HepG2 (cell line): ENCODE results near the gene APH1B. TPM values are rescaled to one million over a fixed set of nuclear protein-coding genes. Genes with fewer than 3 reads are reported as not detected.

Experiments
- ATAC-seq: fragments of 200-7000 bp; cut with Tn5 transposase; 3 replicates; pipeline ENCODE4 v1.9.1; 2020; ENCODE audit warnings: mild to moderate bottlenecking, moderate library complexity
- BruUV-seq: library from RNA; stranded (reverse); fragments of 400-500 nt; replicated peaks from 2 replicates; lab custom pipeline; 2021; lab: Mats Ljungman, UMichigan
- CTCF ChIA-PET: fragments of 300-600 bp; formaldehyde crosslinking; extraction: SDS; loops from one replicate; lab custom pipeline; 2021; ENCODE audit warnings: low total read pairs, inconsistent platforms, low intra/inter-chr PET ratio; lab: Yijun Ruan, JAX
- POLR2A ChIA-PET: fragments of 350-600 bp; sonication (Branson Sonifier 250); formaldehyde crosslinking; loops from one replicate; lab custom pipeline; 2020; ENCODE audit warnings: antibody characterized with exemption, inconsistent platforms; lab: Yijun Ruan, JAX
- DNase-seq: peaks from one replicate; pipeline ENCODE4 v3.0.0-alpha.2; 2015; ENCODE audit warnings: low spot score
- FAIRE-seq: peaks from 3 replicates; lab custom pipeline; 2011; peaks lifted over from hg19 to GRCh38; lab: Jason Lieb, UNC
- H2AFZ ChIP-seq: one replicate; pipeline ENCODE4 v1.6.1; 2011; ENCODE audit warnings: low read length, inconsistent platforms
- H3K27ac ChIP-seq: fragments of 300-600 bp; 3 replicates; pipeline ENCODE4 v1.8.0; 2011; ENCODE audit warnings: mixed run types, mild to moderate bottlenecking, mixed read lengths, low read length, inconsistent platforms; ENCODE audit not compliant: insufficient read depth; ENCODE audit errors: extremely low read length
- H3K27me3 ChIP-seq, 2 experiments: fragments of 200-600 bp in 1 of 2; 2 replicates in 1 of 2; 3 replicates in 1 of 2; pipeline versions ENCODE4 v1.6.0 to v1.8.0; 2011; ENCODE audit warnings: low read length in 2 of 2, mild to moderate bottlenecking in 2 of 2, moderate library complexity in 2 of 2, inconsistent platforms in 1 of 2; ENCODE audit not compliant: insufficient read depth in 2 of 2, control insufficient read depth in 1 of 2
- H3K36me3 ChIP-seq, 2 experiments: fragments of 200-600 bp in 1 of 2; replicated peaks in 1 of 2; 2 replicates in 1 of 2; 3 replicates in 1 of 2; pipeline versions ENCODE4 v1.5.1 to v1.8.0; 2011; ENCODE audit warnings: low read length in 2 of 2, inconsistent platforms in 1 of 2; ENCODE audit not compliant: insufficient read depth in 2 of 2, control insufficient read depth in 1 of 2
- H3K4me1 ChIP-seq: 2 replicates; pipeline ENCODE4 v1.5.1; 2012; ENCODE audit warnings: low read length, inconsistent platforms; ENCODE audit not compliant: insufficient read depth
- H3K4me2 ChIP-seq: 2 replicates; pipeline ENCODE4 v1.6.0; 2011; ENCODE audit warnings: low read depth, low read length, inconsistent platforms
- H3K4me3 ChIP-seq, 3 experiments: fragments of 200-600 bp in 1 of 3; sonication (generic), shearing (Covaris generic) in 1 of 3; replicated peaks in 1 of 3; 2 replicates each; pipeline ENCODE4 v1.5.1; 2011 to 2016; ENCODE audit warnings: low read length in 3 of 3, inconsistent platforms in 2 of 3, low read depth in 2 of 3, mild to moderate bottlenecking in 2 of 3, control low read depth in 1 of 3, mixed read lengths in 1 of 3; ENCODE audit not compliant: insufficient read depth in 1 of 3
- H3K79me2 ChIP-seq: one replicate; pipeline ENCODE4 v1.6.1; 2011; ENCODE audit warnings: low read length, inconsistent platforms; ENCODE audit not compliant: insufficient read depth
- H3K9ac ChIP-seq: 2 replicates; pipeline ENCODE4 v1.6.0; 2011; ENCODE audit warnings: mild to moderate bottlenecking, low read depth, low read length, inconsistent platforms; ENCODE audit not compliant: insufficient read depth
- H3K9me3 ChIP-seq: 2 replicates; pipeline ENCODE4 v1.5.1; 2012; ENCODE audit warnings: mild to moderate bottlenecking, low read length
- H4K20me1 ChIP-seq: 2 replicates; pipeline ENCODE4 v1.6.0; 2011; ENCODE audit warnings: inconsistent platforms, mild to moderate bottlenecking, low read length, moderate library complexity; ENCODE audit not compliant: insufficient read depth
- ATF1 ChIP-seq: IDR thresholded peaks from 2 replicates; pipeline ENCODE4 v1.6.1; 2016; ENCODE audit warnings: mild to moderate bottlenecking, control low read depth
- DDIT3 ChIP-seq: sonication (generic); formaldehyde crosslinking; IDR thresholded peaks from 2 replicates; pipeline ENCODE4 v1.4.0; 2020; ENCODE audit warnings: mild to moderate bottlenecking, missing genetic modification reagents
- SAFB2 ChIP-seq: sonication (generic); formaldehyde crosslinking; IDR thresholded peaks from 2 replicates; pipeline ENCODE4 v1.5.1; 2020; ENCODE audit warnings: missing genetic modification reagents, low read depth, mild to moderate bottlenecking, borderline replicate concordance
- SNAI1 ChIP-seq: sonication (generic); formaldehyde crosslinking; IDR thresholded peaks from 2 replicates; pipeline ENCODE4 v1.5.0; 2020; ENCODE audit warnings: mild to moderate bottlenecking, missing genetic modification reagents, borderline replicate concordance
- SRSF9 ChIP-seq: fragments of 200-400 bp; formaldehyde crosslinking; IDR thresholded peaks from 2 replicates; pipeline ENCODE4 v1.6.1; 2018; ENCODE audit warnings: borderline replicate concordance, mild to moderate bottlenecking, low read depth, low read length; ENCODE audit not compliant: insufficient read depth, poor library complexity, severe bottlenecking
- TCF12 ChIP-seq, 2 experiments: fragments of 450-650 bp in 1 of 2; sonication (generic) in 1 of 2; formaldehyde crosslinking in 1 of 2; IDR thresholded peaks; 2 replicates each; pipeline versions ENCODE4 v1.6.1 to v1.8.0; 2017 to 2022; ENCODE audit warnings: antibody characterized with exemption in 1 of 2, mild to moderate bottlenecking in 1 of 2, missing genetic modification reagents in 1 of 2, moderate library complexity in 1 of 2
- ZNF761 ChIP-seq: sonication (generic); formaldehyde crosslinking; conservative IDR thresholded peaks from 2 replicates; pipeline ENCODE4 v1.4.0; 2020; ENCODE audit warnings: mild to moderate bottlenecking, missing genetic modification reagents
- WGBS: methylation state at CpG from one replicate; pipeline ENCODE4 v1.1.6; 2017; ENCODE audit warnings: low lambda C conversion rate; 5-methylcytosine and 5-hydroxymethylcytosine counted together
- in situ Hi-C: cut with HindIII; loops from 2 replicates; pipeline ENCODE4 v1.10.0; 2017; ENCODE audit warnings: low pct_unique_long_range_greater_than_20kb; ENCODE audit not compliant: extremely low pct_ligation_motif_present
- intact Hi-C: fragments of 100-400 bp; cut with micrococcal nuclease; formaldehyde crosslinking; loops from one replicate; pipeline ENCODE4 v1.10.0; 2022; ENCODE audit not compliant: unreplicated experiment
- polyA plus RNA-seq, 8 experiments: library from polyadenylated mRNA; depleted of rRNA in 3 of 8; stranded (reverse) in 7 of 8; unstranded in 1 of 8; fragments of >200 nt; fragmentation: Illumina TruSeq in 4 of 8; extraction: Trizol in 4 of 8; gene quantifications; 2 replicates each; pipeline versions ENCODE4 v1.2.1 to v1.2.3, GENCODE V29; 2011 to 2016; ENCODE audit warnings: low read depth in 4 of 8, missing spikeins in 1 of 8, mixed read lengths in 1 of 8; ENCODE audit not compliant: insufficient read depth in 1 of 8
- total RNA-seq, 5 experiments: library from RNA; depleted of rRNA; stranded (reverse); fragments of >200 nt; fragmentation: Illumina TruSeq; extraction: Trizol; gene quantifications; 2 replicates each; pipeline ENCODE4 v1.2.3, GENCODE V29; 2016; ENCODE audit warnings: low read depth in 1 of 5

The APH1B gene
- total and polyA plus RNA-seq, 2 of the 13 experiments (the other 11 are each of a cell fraction or from before 2014, with no cell fraction given), result 0.45 to 1.00 TPM

GRCh38 chr15:63227689-63228088 is 49.7 kb upstream of the APH1B start:
- ATAC-seq (no peak), FAIRE-seq (no peak), DNase-seq (no peak)
- ChIA-PET POLR2A (no interaction called here), CTCF (no interaction called here)
- no peak overlapping the region for H3K27ac ChIP-seq
- H3K79me2 ChIP-seq, result no peaks in the 10 kb centered on the region
- 99% methylated on average over 2 of the region's 2 CpGs for WGBS
- H2AFZ ChIP-seq, result no peak overlapping the region
- no peak overlapping the region for H3K4me3 ChIP-seq
- H3K4me1 ChIP-seq, result peaks cover 7% of the 10 kb centered on the region; the same call in 1 of the 2 replicates
- in situ Hi-C loops (no loop called here), intact Hi-C loops (no loop called here)
- TF ChIP-seq SRSF9, result peak; percentile 29
- no peak for TF ChIP-seq TCF12 (IDR thresholded peaks at IDR 0.05)
- TF ChIP-seq TCF12 (CRISPR knock-in tag; IDR thresholded peaks at IDR 0.05), result no peak
- H3K9ac ChIP-seq, result no peak overlapping the region
- H3K36me3 ChIP-seq, result no peaks in the 10 kb centered on the region
- no peaks in the 10 kb centered on the region for H3K9me3 ChIP-seq
- no peaks in the 10 kb centered on the region for H3K27me3 ChIP-seq
- BruUV-seq, result no TSS peak
- no peaks in the 10 kb centered on the region for H4K20me1 ChIP-seq
- no peak overlapping the region for H3K4me2 ChIP-seq

GRCh38 chr15:63231206-63231605 is 46.2 kb upstream of the APH1B start:
- CTCF ChIA-PET, result no interaction called here
- POLR2A ChIA-PET, result no interaction called here
- 0 out of 6 replicates have a peak overlapping the region, but pooled peaks of 1 of the 3 experiments have one; percentile 7 for H3K4me3 ChIP-seq
- TF ChIP-seq SNAI1, result no peak
- no peak for TF ChIP-seq DDIT3
- TF ChIP-seq ZNF761, result no peak
- TF ChIP-seq SAFB2 (CRISPR knock-in tag), result no peak
- no peak for TF ChIP-seq ATF1 (CRISPR knock-in tag)
- H3K79me2 ChIP-seq, result no peaks in the 10 kb centered on the region
- H3K36me3 ChIP-seq, result no peaks in the 10 kb centered on the region
- intact Hi-C loops (no loop called here), in situ Hi-C loops (no loop called here)
- no peak overlapping the region for H3K4me2 ChIP-seq
- DNase-seq, result no peak
- no peaks in the 10 kb centered on the region for H4K20me1 ChIP-seq
- no peak overlapping the region for H3K27ac ChIP-seq
- no peaks in the 10 kb centered on the region for H3K9me3 ChIP-seq
- no peak for ATAC-seq
- BruUV-seq, result no TSS peak
- no peak overlapping the region for H2AFZ ChIP-seq
- no peak for FAIRE-seq
- H3K4me1 ChIP-seq, result peaks cover 29% of the 10 kb centered on the region
- WGBS, result 98% methylated on average over 3 of the region's 3 CpGs
- no peak overlapping the region for H3K9ac ChIP-seq
- no peaks in the 10 kb centered on the region for H3K27me3 ChIP-seq
